ENCODE data around the gene ARCN1. TPM values are rescaled to one million over a fixed set of nuclear protein-coding genes. Genes with fewer than 3 reads are reported as not detected.

Gene ARCN1
- total and polyA plus RNA-seq, 9 of the 15 experiments (the other 6 are each of a cell fraction or from before 2014, with no cell fraction given): 30.0 to 224 (median 76.4) TPM

DNA sequence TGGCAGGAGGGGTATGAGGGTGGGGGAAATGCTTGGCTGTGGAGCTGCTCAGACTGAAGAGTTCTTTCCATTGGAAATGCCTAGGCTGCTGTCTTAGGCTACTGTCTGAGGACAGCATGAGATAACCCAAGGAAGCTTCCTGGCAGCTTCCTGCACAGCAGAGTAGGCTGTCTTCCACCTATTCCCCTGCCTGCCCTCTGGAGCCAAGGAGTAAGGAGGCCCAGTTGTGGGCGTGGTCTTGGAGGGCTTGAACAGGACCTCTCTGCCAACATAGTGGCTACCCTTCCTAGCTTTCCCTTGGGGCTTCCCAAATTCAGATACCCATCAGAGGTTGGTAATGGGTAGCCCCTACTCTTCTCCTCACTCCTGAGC, 61.1 kb downstream of the ARCN1 start:
- ChIA-PET CTCF (ENCODE audit: low intra/inter-chr PET ratio) (no interaction called here), POLR2A (interaction anchor here (1.4 to 1.5 kb wide), 3 partner anchors 10 to 20 kb away, joined by 3 to 5 read pairs (median 3); no protein-coding TSS in a partner anchor)
- peaks cover 3% of the 10 kb centered on the region for H3K9me1 ChIP-seq (ENCODE audit: control insufficient read depth, insufficient read depth, low read length)
- H3K27me3 ChIP-seq (ENCODE audit: control insufficient read depth in 2 of 2, insufficient read depth in 2 of 2, low read length in 2 of 2): no peaks in the 10 kb centered on the region
- in situ Hi-C loops (cut with MboI): no loop called here
- H3K27ac ChIP-seq (ENCODE audit: extremely low read depth, low read depth, low read length): no peak overlapping the region
- no peak overlapping the region for H2AFZ ChIP-seq (ENCODE audit: low read depth, low read length)
- intact Hi-C loops (cut with micrococcal nuclease): no loop called here
- H3K9ac ChIP-seq (ENCODE audit: insufficient read depth in 1 of 2, low read depth in 2 of 2, low read length in 2 of 2): no peak overlapping the region
- FAIRE-seq (no peak), DNase-seq (ENCODE audit: extremely low read depth in 1 of 4, low spot score in 3 of 4) (no peak), ATAC-seq (no peak)
- WGBS (ENCODE audit: insufficient coverage, low coverage, missing lambda C conversion rate): 43% methylated on average over 1 of the region's 1 CpG
- H3K36me3 ChIP-seq (ENCODE audit: control insufficient read depth, insufficient read depth, low read length): peaks cover 36% of the 10 kb centered on the region; the same call in 2 of the 3 replicates
- no peaks in the 10 kb centered on the region for H3K79me2 ChIP-seq (ENCODE audit: control insufficient read depth, insufficient read depth, low read length)
- no peaks in the 10 kb centered on the region for H3K9me3 ChIP-seq (replicated peaks; ENCODE audit: control insufficient read depth, insufficient read depth, low read depth, low read length)
- peaks cover 25 to 27% of the 10 kb centered on the region in 2 experiments; a peak in 4 of 5 replicates for H3K4me1 ChIP-seq (replicated peaks in 1 of 2; ENCODE audit: control insufficient read depth in 2 of 2, insufficient read depth in 2 of 2, low read length in 2 of 2)
- no TSS peak for BruUV-seq (replicated peaks)
- no peak overlapping the region for H3K4me2 ChIP-seq (ENCODE audit: insufficient read depth, low read length)
- peaks cover 5% of the 10 kb centered on the region; the same call in 1 of the 2 replicates for H4K20me1 ChIP-seq (replicated peaks; ENCODE audit: control insufficient read depth, insufficient read depth, low read length)
- H3K4me3 ChIP-seq: no peak overlapping the region
- TF ChIP-seq FOXK1 (CRISPR knock-in tag; IDR thresholded peaks at IDR 0.05; ENCODE audit: borderline replicate concordance) (no peak), ZNF324 (CRISPR knock-in tag; IDR thresholded peaks at IDR 0.05) (no peak), SP1 (CRISPR knock-in tag; IDR thresholded peaks at IDR 0.05) (no peak), NFE2L1 (tag; IDR thresholded peaks at IDR 0.05; ENCODE audit: borderline replicate concordance, low read depth) (no peak), MCM3 (IDR thresholded peaks at IDR 0.05) (no peak)
- TF ChIP-seq, protein P1, sequence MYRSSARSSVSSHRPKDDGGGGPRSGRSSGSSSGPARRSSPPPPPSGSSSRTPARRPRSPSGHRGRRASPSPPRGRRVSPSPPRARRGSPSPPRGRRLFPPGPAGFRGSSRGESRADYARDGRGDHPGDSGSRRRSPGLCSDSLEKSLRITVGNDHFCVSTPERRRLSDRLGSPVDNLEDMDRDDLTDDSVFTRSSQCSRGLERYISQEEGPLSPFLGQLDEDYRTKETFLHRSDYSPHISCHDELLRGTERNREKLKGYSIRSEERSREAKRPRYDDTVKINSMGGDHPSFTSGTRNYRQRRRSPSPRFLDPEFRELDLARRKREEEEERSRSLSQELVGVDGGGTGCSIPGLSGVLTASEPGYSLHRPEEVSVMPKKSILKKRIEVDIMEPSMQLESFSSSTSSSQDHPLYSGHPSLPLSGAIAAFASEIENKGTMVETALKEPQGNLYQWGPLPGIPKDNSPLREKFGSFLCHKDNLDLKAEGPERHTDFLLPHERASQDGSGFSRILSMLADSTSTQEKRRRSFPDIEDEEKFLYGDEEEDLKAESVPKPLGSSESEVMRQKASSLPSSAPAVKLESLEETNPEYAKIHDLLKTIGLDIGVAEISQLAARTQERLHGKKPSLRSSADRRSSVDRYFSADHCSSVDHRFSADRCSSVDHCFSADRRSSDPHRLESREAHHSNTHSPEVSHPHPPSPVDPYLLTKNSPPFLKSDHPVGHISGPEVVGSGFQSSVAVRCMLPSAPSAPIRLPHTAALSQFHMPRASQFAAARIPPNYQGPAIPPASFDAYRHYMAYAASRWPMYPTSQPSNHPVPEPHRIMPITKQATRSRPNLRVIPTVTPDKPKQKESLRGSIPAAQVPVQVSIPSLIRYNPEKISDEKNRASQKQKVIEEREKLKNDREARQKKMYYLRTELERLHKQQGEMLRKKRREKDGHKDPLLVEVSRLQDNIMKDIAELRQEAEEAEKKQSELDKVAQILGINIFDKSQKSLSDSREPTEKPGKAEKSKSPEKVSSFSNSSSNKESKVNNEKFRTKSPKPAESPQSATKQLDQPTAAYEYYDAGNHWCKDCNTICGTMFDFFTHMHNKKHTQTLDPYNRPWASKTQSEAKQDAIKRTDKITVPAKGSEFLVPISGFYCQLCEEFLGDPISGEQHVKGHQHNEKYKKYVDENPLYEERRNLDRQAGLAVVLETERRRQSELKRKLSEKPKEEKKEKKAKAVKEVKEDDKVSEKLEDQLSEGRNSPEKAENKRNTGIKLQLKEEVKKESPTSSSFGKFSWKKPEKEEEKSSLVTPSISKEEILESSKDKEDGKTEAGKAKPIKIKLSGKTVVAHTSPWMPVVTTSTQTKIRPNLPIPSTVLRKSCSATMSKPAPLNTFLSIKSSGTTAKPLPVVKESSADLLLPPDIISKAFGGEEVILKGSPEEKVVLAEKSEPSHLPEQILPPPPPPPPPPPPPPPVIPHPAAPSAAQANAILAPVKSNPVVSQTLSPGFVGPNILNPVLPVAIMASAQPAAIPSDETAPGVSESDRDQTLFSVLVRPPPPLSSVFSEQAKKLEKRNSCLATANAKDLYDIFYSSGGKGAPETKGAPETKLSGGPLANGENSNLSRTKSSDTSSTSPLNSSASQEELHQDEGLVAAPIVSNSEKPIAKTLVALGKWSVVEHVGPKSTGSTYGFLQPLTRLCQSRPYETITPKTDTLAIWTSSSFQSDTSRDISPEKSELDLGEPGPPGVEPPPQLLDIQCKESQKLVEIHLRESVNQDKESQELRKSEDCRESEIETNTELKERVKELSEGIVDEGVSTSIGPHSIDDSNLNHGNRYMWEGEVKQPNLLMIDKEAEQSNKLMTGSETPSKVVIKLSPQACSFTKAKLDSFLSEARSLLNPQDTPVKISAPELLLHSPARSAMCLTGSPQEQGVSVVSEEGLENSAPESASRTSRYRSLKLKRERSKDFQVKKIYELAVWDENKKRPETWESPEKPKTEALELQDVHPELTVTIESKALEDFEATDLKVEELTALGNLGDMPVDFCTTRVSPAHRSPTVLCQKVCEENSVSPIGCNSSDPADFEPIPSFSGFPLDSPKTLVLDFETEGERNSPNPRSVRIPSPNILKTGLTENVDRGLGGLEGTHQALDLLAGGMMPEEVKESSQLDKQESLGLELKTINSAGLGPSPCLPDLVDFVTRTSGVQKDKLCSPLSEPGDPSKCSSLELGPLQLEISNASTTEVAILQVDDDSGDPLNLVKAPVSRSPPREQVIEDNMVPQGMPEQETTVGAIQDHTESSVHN (IDR thresholded peaks at IDR 0.05; ENCODE audit: borderline replicate concordance in 1 of 2, low read depth in 1 of 2): no peak
- TF ChIP-seq, protein P2, sequence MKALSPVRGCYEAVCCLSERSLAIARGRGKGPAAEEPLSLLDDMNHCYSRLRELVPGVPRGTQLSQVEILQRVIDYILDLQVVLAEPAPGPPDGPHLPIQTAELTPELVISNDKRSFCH (CRISPR knock-in tag; IDR thresholded peaks at IDR 0.05): no peak
- TF ChIP-seq, protein P2 (tag; IDR thresholded peaks at IDR 0.05): no peak
- TF ChIP-seq, protein P3, sequence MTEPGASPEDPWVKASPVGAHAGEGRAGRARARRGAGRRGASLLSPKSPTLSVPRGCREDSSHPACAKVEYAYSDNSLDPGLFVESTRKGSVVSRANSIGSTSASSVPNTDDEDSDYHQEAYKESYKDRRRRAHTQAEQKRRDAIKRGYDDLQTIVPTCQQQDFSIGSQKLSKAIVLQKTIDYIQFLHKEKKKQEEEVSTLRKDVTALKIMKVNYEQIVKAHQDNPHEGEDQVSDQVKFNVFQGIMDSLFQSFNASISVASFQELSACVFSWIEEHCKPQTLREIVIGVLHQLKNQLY (CRISPR knock-in tag; conservative IDR thresholded peaks at IDR 0.05): no peak
- TF ChIP-seq, protein P4, sequence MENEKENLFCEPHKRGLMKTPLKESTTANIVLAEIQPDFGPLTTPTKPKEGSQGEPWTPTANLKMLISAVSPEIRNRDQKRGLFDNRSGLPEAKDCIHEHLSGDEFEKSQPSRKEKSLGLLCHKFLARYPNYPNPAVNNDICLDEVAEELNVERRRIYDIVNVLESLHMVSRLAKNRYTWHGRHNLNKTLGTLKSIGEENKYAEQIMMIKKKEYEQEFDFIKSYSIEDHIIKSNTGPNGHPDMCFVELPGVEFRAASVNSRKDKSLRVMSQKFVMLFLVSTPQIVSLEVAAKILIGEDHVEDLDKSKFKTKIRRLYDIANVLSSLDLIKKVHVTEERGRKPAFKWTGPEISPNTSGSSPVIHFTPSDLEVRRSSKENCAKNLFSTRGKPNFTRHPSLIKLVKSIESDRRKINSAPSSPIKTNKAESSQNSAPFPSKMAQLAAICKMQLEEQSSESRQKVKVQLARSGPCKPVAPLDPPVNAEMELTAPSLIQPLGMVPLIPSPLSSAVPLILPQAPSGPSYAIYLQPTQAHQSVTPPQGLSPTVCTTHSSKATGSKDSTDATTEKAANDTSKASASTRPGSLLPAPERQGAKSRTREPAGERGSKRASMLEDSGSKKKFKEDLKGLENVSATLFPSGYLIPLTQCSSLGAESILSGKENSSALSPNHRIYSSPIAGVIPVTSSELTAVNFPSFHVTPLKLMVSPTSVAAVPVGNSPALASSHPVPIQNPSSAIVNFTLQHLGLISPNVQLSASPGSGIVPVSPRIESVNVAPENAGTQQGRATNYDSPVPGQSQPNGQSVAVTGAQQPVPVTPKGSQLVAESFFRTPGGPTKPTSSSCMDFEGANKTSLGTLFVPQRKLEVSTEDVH (IDR thresholded peaks at IDR 0.05; ENCODE audit: low read depth, partially characterized antibody): no peak

Measured in K562 (cell line).